A549 (cell line): ENCODE results near the gene HOXB5. TPM values are rescaled to one million over a fixed set of nuclear protein-coding genes. Genes with fewer than 3 reads are reported as not detected.

Experiments
- ATAC-seq, 2 experiments: fragments of 200-7000 bp in 1 of 2; fragments of >200 bp in 1 of 2; cut with Nextera tagmentation in 1 of 2; cut with Tn5 transposase in 1 of 2; 3 replicates each; pipeline versions ENCODE4 v1.8.0 to v1.9.1; 2018 to 2020; ENCODE audit warnings: mild to moderate bottlenecking in 1 of 2, moderate library complexity in 1 of 2
- CTCF ChIA-PET: fragments of 300-600 bp; sonication (Branson Sonifier 250); formaldehyde crosslinking; extraction: SDS; loops from one replicate; lab custom pipeline; 2021; ENCODE audit warnings: antibody characterized with exemption, inconsistent platforms; lab: Yijun Ruan, JAX
- POLR2A ChIA-PET: fragments of 350-600 bp; formaldehyde crosslinking; extraction: SDS; loops from one replicate; lab custom pipeline; 2021; ENCODE audit warnings: antibody characterized with exemption, inconsistent platforms; lab: Yijun Ruan, JAX
- DNase-seq, 2 experiments: peaks; one replicate each; pipeline versions ENCODE4 v3.0.0 to v3.0.0-alpha.2; 2011 to 2016; ENCODE audit warnings: low read depth in 1 of 2, low spot score in 1 of 2
- FAIRE-seq: peaks from 2 replicates; lab custom pipeline; 2011; peaks lifted over from hg19 to GRCh38; lab: Jason Lieb, UNC
- H3K27ac ChIP-seq, 2 experiments: fragments of >200 bp; sonication (Bioruptor Twin); formaldehyde crosslinking; 3 replicates each; pipeline ENCODE4 v1.5.1; 2016 to 2017
- H3K4me1 ChIP-seq: fragments of >200 bp; sonication (Bioruptor Twin); formaldehyde crosslinking; 3 replicates; pipeline ENCODE4 v1.6.1; 2016
- H3K4me2 ChIP-seq: fragments of >200 bp; sonication (Bioruptor Twin); formaldehyde crosslinking; 3 replicates; pipeline ENCODE4 v1.6.1; 2016
- H3K4me3 ChIP-seq: fragments of >200 bp; sonication (Bioruptor Twin); formaldehyde crosslinking; 3 replicates; pipeline ENCODE4 v1.5.1; 2016
- H3K9me3 ChIP-seq: fragments of >200 bp; sonication (Bioruptor Twin); formaldehyde crosslinking; 3 replicates; pipeline ENCODE4 v1.6.1; 2016
- CBX2 ChIP-seq: fragments of 200-600 bp; sonication (generic); IDR thresholded peaks from 2 replicates; pipeline ENCODE4 v1.6.1; 2016; ENCODE audit warnings: low read depth, mild to moderate bottlenecking, borderline replicate concordance
- CHD2 ChIP-seq: fragments of 150-350 bp; IDR thresholded peaks from 2 replicates; pipeline ENCODE4 v1.6.1; 2014; ENCODE audit warnings: low read length; ENCODE audit not compliant: partially characterized antibody
- ESRRA ChIP-seq: fragments of 150-350 bp; IDR thresholded peaks from 2 replicates; pipeline ENCODE4 v1.6.1; 2014; ENCODE audit warnings: mild to moderate bottlenecking, low read length, borderline replicate concordance
- FOSL2 ChIP-seq, 2 experiments: fragments of 450-650 bp in 1 of 2; fragments of >200 bp in 1 of 2; sonication (Bioruptor Twin) in 1 of 2; formaldehyde crosslinking; IDR thresholded peaks; 2 replicates each; pipeline versions ENCODE4 v1.5.0 to v1.6.1; 2016 to 2020; ENCODE audit warnings: mild to moderate bottlenecking in 1 of 2, moderate library complexity in 1 of 2
- FOXS1 ChIP-seq: fragments of 250-450 bp; sonication (Bioruptor Pico); IDR thresholded peaks from 2 replicates; pipeline ENCODE4 v1.5.0; 2020; ENCODE audit warnings: mild to moderate bottlenecking, moderate library complexity
- GATA3 ChIP-seq: IDR thresholded peaks from 2 replicates; pipeline ENCODE4 v1.6.1; 2012; ENCODE audit warnings: borderline replicate concordance
- HDAC2 ChIP-seq: fragments of 200-600 bp; sonication (generic); IDR thresholded peaks from 2 replicates; pipeline ENCODE4 v1.6.1; 2016
- HES2 ChIP-seq: fragments of >200 bp; sonication (Bioruptor Twin); formaldehyde crosslinking; IDR thresholded peaks from 2 replicates; pipeline ENCODE4 v1.6.1; 2016
- HEYL ChIP-seq: fragments of 250-450 bp; sonication (Bioruptor Pico); IDR thresholded peaks from 2 replicates; pipeline ENCODE4 v1.8.0; 2021; ENCODE audit warnings: mild to moderate bottlenecking, moderate library complexity
- HOXB13 ChIP-seq: fragments of 250-450 bp; sonication (Bioruptor Pico); IDR thresholded peaks from 2 replicates; pipeline ENCODE4 v1.5.0; 2020; ENCODE audit warnings: low read depth, mild to moderate bottlenecking, moderate library complexity
- HOXB5 ChIP-seq: fragments of 250-450 bp; sonication (Bioruptor Pico); IDR thresholded peaks from 2 replicates; pipeline ENCODE4 v1.5.0; 2020; ENCODE audit warnings: mild to moderate bottlenecking, moderate library complexity
- JUN ChIP-seq, 2 experiments: fragments of >200 bp; sonication (Bioruptor Twin); formaldehyde crosslinking; IDR thresholded peaks; 2 replicates in 1 of 2; 3 replicates in 1 of 2; pipeline ENCODE4 v1.6.1; 2016 to 2017
- JUNB ChIP-seq: fragments of >200 bp; sonication (Bioruptor Twin); formaldehyde crosslinking; IDR thresholded peaks from 2 replicates; pipeline ENCODE4 v1.6.1; 2016
- MAZ ChIP-seq: fragments of 150-350 bp; IDR thresholded peaks from 2 replicates; pipeline ENCODE4 v1.6.1; 2014; ENCODE audit warnings: antibody characterized with exemption, low read depth, low read length, borderline replicate concordance
- NPAS2 ChIP-seq: fragments of 250-450 bp; sonication (Bioruptor Pico); IDR thresholded peaks from 2 replicates; pipeline ENCODE4 v1.8.0; 2022; ENCODE audit warnings: mild to moderate bottlenecking, moderate library complexity, borderline replicate concordance
- NR3C1 ChIP-seq: fragments of >200 bp; sonication (Bioruptor Twin); formaldehyde crosslinking; IDR thresholded peaks from 3 replicates; pipeline ENCODE4 v1.6.1; 2017
- REST ChIP-seq: fragments of 200-600 bp; sonication (generic); IDR thresholded peaks from 2 replicates; pipeline ENCODE4 v1.6.1; 2016; ENCODE audit warnings: antibody characterized with exemption, mild to moderate bottlenecking, moderate library complexity
- SMC3 ChIP-seq: fragments of >200 bp; sonication (Bioruptor Twin); formaldehyde crosslinking; IDR thresholded peaks from 3 replicates; pipeline ENCODE4 v1.6.1; 2018; ENCODE audit warnings: inconsistent platforms
- SREBF2 ChIP-seq: fragments of 450-650 bp; IDR thresholded peaks from 2 replicates; pipeline ENCODE4 v1.6.1; 2014; ENCODE audit warnings: mild to moderate bottlenecking, moderate library complexity
- TFCP2L1 ChIP-seq: fragments of 250-450 bp; sonication (Bioruptor Pico); IDR thresholded peaks from 2 replicates; pipeline ENCODE4 v1.5.0; 2021; ENCODE audit warnings: mild to moderate bottlenecking
- ZNF302 ChIP-seq: fragments of 250-450 bp; sonication (Bioruptor Pico); IDR thresholded peaks from 2 replicates; pipeline ENCODE4 v1.9.0; 2021; ENCODE audit warnings: inconsistent platforms, mild to moderate bottlenecking, moderate library complexity
- WGBS: methylation state at CpG from one replicate; pipeline ENCODE4 v1.1.6; 2017; ENCODE audit errors: missing lambda C conversion rate; 5-methylcytosine and 5-hydroxymethylcytosine counted together
- polyA plus RNA-seq, 4 experiments: library from polyadenylated mRNA; depleted of rRNA in 3 of 4; stranded (reverse); fragments of >200 nt; fragmentation: RNase III in 1 of 4; extraction: RNeasy Plus Mini Kit Qiagen cat#74134 plus additional on column Dnase treatment in 1 of 4; gene quantifications; 2 replicates in 3 of 4; 3 replicates in 1 of 4; pipeline ENCODE4 v1.2.3, GENCODE V29; 2011 to 2017
- TF ChIP-seq, protein P1 (sequence below): fragments of 250-450 bp; sonication (Bioruptor Pico); IDR thresholded peaks from 2 replicates; pipeline ENCODE4 v1.5.0; 2020; ENCODE audit warnings: low read depth, mild to moderate bottlenecking, moderate library complexity
- TF ChIP-seq, protein P2 (sequence below): fragments of 150-350 bp; IDR thresholded peaks from 2 replicates; pipeline ENCODE4 v1.6.1; 2014; ENCODE audit warnings: low read depth, mild to moderate bottlenecking, low read length

HOXB5 gene
- polyA plus RNA-seq, 2 of the 4 experiments (the other 2 are of a cell fraction): 2.5 to 3.0 TPM

- Histone ChIP-seq H3K27ac (no peak overlapping the region), H3K9me3 (no peaks in the 10 kb centered on the region), H3K4me1 (peaks cover 19% of the 10 kb centered on the region), H3K4me3 (no peak overlapping the region), H3K4me2 (no peak overlapping the region)
- no peak for ATAC-seq
- WGBS: 81% methylated on average over 7 of the region's 7 CpGs
- CTCF ChIA-PET: no interaction called here
- TF ChIP-seq MAZ (no peak), HOXB13 (CRISPR knock-in tag) (no peak), REST (no peak), GATA3 (no peak), NPAS2 (CRISPR knock-in tag) (no peak), SMC3 (no peak), CBX2 (no peak), ZNF302 (no peak), FOXS1 (no peak), SREBF2 (no peak), FOSL2 (IDR thresholded peaks at IDR 0.05) (no peak), FOSL2 (CRISPR knock-in tag; IDR thresholded peaks at IDR 0.05) (no peak), HES2 (no peak), HDAC2 (no peak)
- TF ChIP-seq, protein P1, sequence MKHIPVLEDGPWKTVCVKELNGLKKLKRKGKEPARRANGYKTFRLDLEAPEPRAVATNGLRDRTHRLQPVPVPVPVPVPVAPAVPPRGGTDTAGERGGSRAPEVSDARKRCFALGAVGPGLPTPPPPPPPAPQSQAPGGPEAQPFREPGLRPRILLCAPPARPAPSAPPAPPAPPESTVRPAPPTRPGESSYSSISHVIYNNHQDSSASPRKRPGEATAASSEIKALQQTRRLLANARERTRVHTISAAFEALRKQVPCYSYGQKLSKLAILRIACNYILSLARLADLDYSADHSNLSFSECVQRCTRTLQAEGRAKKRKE (CRISPR knock-in tag): no peak
- TF ChIP-seq, protein P2, sequence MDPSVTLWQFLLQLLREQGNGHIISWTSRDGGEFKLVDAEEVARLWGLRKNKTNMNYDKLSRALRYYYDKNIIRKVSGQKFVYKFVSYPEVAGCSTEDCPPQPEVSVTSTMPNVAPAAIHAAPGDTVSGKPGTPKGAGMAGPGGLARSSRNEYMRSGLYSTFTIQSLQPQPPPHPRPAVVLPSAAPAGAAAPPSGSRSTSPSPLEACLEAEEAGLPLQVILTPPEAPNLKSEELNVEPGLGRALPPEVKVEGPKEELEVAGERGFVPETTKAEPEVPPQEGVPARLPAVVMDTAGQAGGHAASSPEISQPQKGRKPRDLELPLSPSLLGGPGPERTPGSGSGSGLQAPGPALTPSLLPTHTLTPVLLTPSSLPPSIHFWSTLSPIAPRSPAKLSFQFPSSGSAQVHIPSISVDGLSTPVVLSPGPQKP: no peak
- TF ChIP-seq, all 56 proteins: peak for 0
- POLR2A ChIA-PET: no interaction called here
- DNase-seq (no peak), FAIRE-seq (no peak)
These were observed 14.2 kb downstream of the HOXB5 start for GRCh38 chr17:48579471-48579759.

GRCh38 chr17:48578616-48579470 lies 14.7 kb downstream of the HOXB5 start:
- POLR2A ChIA-PET: no interaction called here
- DNase-seq: no peak
- TF ChIP-seq JUN (IDR thresholded peaks at IDR 0.05) (no peak), CHD2 (no peak), FOXS1 (no peak), NR3C1 (no peak), JUNB (no peak), HES2 (no peak), HOXB5 (CRISPR knock-in tag) (no peak), HEYL (CRISPR knock-in tag) (no peak), HOXB13 (CRISPR knock-in tag) (no peak), HDAC2 (no peak), ESRRA (no peak), TFCP2L1 (CRISPR knock-in tag) (no peak)
- TF ChIP-seq, all 56 proteins: peak for 0
- Histone ChIP-seq H3K4me2 (no peak overlapping the region), H3K9me3 (no peaks in the 10 kb centered on the region), H3K4me1 (peaks cover 16% of the 10 kb centered on the region), H3K4me3 (no peak overlapping the region), H3K27ac (no peak overlapping the region)
- 91% methylated on average over 43 of the region's 43 CpGs for WGBS
- no peak for FAIRE-seq
- CTCF ChIA-PET: interaction anchor here (1.0 kb wide), 1 partner anchor 226 kb away, joined by 3 read pairs; no protein-coding TSS in a partner anchor
- ATAC-seq: no peak
